Embryonic facial prominence (tissue), 1 donor: ENCODE measurements around the gene CHMP4B.

Source experiments
- DNase-seq: peaks from one replicate; pipeline ENCODE4 v3.0.0-alpha.2; 2016; ENCODE audit errors: extremely low spot score

CHMP4B gene

GRCh38 chr20:33897313-33897912, 86.3 kb downstream of the CHMP4B start:
- DNase-seq, result no peak

- DNase-seq, result no peak
Measured at GRCh38 chr20:33899106-33899505, 88.0 kb downstream of the CHMP4B start.

- DNase-seq, result no peak
Measured at GRCh38 chr20:33900521-33901131, 89.5 kb downstream of the CHMP4B start.

- no peak for DNase-seq
Measured at GRCh38 chr20:33901132-33901523, 90.0 kb downstream of the CHMP4B start.

- DNase-seq, result no peak
Measured at GRCh38 chr20:33902011-33902410, 90.9 kb downstream of the CHMP4B start.
